Measurements from ENCODE around the gene ZNF608. TPM values are rescaled to one million over a fixed set of nuclear protein-coding genes. Genes with fewer than 3 reads are reported as not detected.

The ZNF608 gene
- total RNA-seq, 1 experiment from 2014 or later = 17.5 TPM

GRCh38 chr5:124733329-124733650, 13.1 kb downstream of the ZNF608 start:
- H3K4me3 Mint-ChIP-seq (ENCODE audit: unreplicated experiment) = no peak overlapping the region
- no peaks in the 10 kb centered on the region for H3K27me3 ChIP-seq (replicated peaks; ENCODE audit: control insufficient read depth, insufficient read depth, low read length)
- H3K9me3 Mint-ChIP-seq (ENCODE audit: unreplicated experiment) = no peaks in the 10 kb centered on the region
- no peaks in the 10 kb centered on the region for H3K36me3 ChIP-seq (ENCODE audit: control insufficient read depth, insufficient read depth, low read length)
- peaks cover 48% of the 10 kb centered on the region for H3K4me1 Mint-ChIP-seq (ENCODE audit: low read depth, unreplicated experiment)
- no peaks in the 10 kb centered on the region for H3K27me3 Mint-ChIP-seq (ENCODE audit: insufficient read depth, unreplicated experiment)
- intact Hi-C loops (cut with micrococcal nuclease; ENCODE audit: unreplicated experiment) = no loop called here
- ChIA-PET POLR2A (interaction anchor here (0.6 kb wide), 2 partner anchors 561 to 692 kb away, joined by 3 to 4 read pairs; no protein-coding TSS in a partner anchor), CTCF (no interaction called here)
- DNase-seq = no peak
- H3K27ac Mint-ChIP-seq (ENCODE audit: unreplicated experiment) = no peak overlapping the region
- BruUV-seq (replicated peaks) = no TSS peak
- peaks cover 51% of the 10 kb centered on the region for H3K4me1 ChIP-seq
- no peak overlapping the region for H3K4me3 ChIP-seq (ENCODE audit: low read depth, low read length)
- H3K9me3 ChIP-seq = no peaks in the 10 kb centered on the region
- TF ChIP-seq CTCF (IDR thresholded peaks at IDR 0.05; ENCODE audit: insufficient read depth in 1 of 2, low read depth in 1 of 2, low read length in 1 of 2, severe bottlenecking in 1 of 2, unreplicated experiment in 1 of 2) = no peak
- no peaks in the 10 kb centered on the region for H3K36me3 Mint-ChIP-seq (ENCODE audit: insufficient read depth, unreplicated experiment)

- peaks cover 45% of the 10 kb centered on the region for H3K4me1 ChIP-seq
- ChIA-PET CTCF (no interaction called here), POLR2A (interaction anchor here (0.6 kb wide), 2 partner anchors 560 to 693 kb away, joined by 3 to 4 read pairs; no protein-coding TSS in a partner anchor)
- intact Hi-C loops (cut with micrococcal nuclease; ENCODE audit: unreplicated experiment) = no loop called here
- Mint-ChIP-seq H3K9me3 (ENCODE audit: unreplicated experiment) (no peaks in the 10 kb centered on the region), H3K4me3 (ENCODE audit: unreplicated experiment) (no peak overlapping the region), H3K36me3 (ENCODE audit: insufficient read depth, unreplicated experiment) (no peaks in the 10 kb centered on the region), H3K4me1 (ENCODE audit: low read depth, unreplicated experiment) (peaks cover 42% of the 10 kb centered on the region), H3K27ac (ENCODE audit: unreplicated experiment) (no peak overlapping the region), H3K27me3 (ENCODE audit: insufficient read depth, unreplicated experiment) (no peaks in the 10 kb centered on the region)
- BruUV-seq (replicated peaks) = no TSS peak
- H3K4me3 ChIP-seq (ENCODE audit: low read depth, low read length) = no peak overlapping the region
- H3K9me3 ChIP-seq = no peaks in the 10 kb centered on the region
- H3K36me3 ChIP-seq (ENCODE audit: control insufficient read depth, insufficient read depth, low read length) = no peaks in the 10 kb centered on the region
- DNase-seq = no peak
- no peaks in the 10 kb centered on the region for H3K27me3 ChIP-seq (replicated peaks; ENCODE audit: control insufficient read depth, insufficient read depth, low read length)
- TF ChIP-seq CTCF (IDR thresholded peaks at IDR 0.05; ENCODE audit: insufficient read depth in 1 of 2, low read depth in 1 of 2, low read length in 1 of 2, severe bottlenecking in 1 of 2, unreplicated experiment in 1 of 2) = no peak
Measured at GRCh38 chr5:124732428-124733328, 13.8 kb downstream of the ZNF608 start.

- H3K4me1 ChIP-seq = peaks cover 23% of the 10 kb centered on the region
- no peak for DNase-seq
- ChIA-PET POLR2A (interaction anchor here (0.6 kb wide), 1 partner anchor 69 kb away, joined by 4 read pairs; no protein-coding TSS in a partner anchor), CTCF (interaction anchor here (0.6 kb wide), 1 partner anchor 168 kb away, joined by 3 read pairs; no protein-coding TSS in a partner anchor)
- H3K27me3 ChIP-seq (replicated peaks; ENCODE audit: control insufficient read depth, insufficient read depth, low read length) = no peaks in the 10 kb centered on the region
- H3K4me3 Mint-ChIP-seq (ENCODE audit: unreplicated experiment) = no peak overlapping the region
- H3K4me1 Mint-ChIP-seq (ENCODE audit: low read depth, unreplicated experiment) = peaks cover 34% of the 10 kb centered on the region
- H3K36me3 ChIP-seq (ENCODE audit: control insufficient read depth, insufficient read depth, low read length) = no peaks in the 10 kb centered on the region; the same call in 1 of the 2 replicates
- H3K9me3 ChIP-seq = no peaks in the 10 kb centered on the region
- H3K27me3 Mint-ChIP-seq (ENCODE audit: insufficient read depth, unreplicated experiment) = no peaks in the 10 kb centered on the region
- H3K9me3 Mint-ChIP-seq (ENCODE audit: unreplicated experiment) = no peaks in the 10 kb centered on the region
- no peak for TF ChIP-seq CTCF (IDR thresholded peaks at IDR 0.05; ENCODE audit: insufficient read depth in 1 of 2, low read depth in 1 of 2, low read length in 1 of 2, severe bottlenecking in 1 of 2, unreplicated experiment in 1 of 2)
- H3K36me3 Mint-ChIP-seq (ENCODE audit: insufficient read depth, unreplicated experiment) = no peaks in the 10 kb centered on the region
- H3K4me3 ChIP-seq (ENCODE audit: low read depth, low read length) = no peak overlapping the region
- BruUV-seq (replicated peaks) = no TSS peak
- H3K27ac Mint-ChIP-seq (ENCODE audit: unreplicated experiment) = no peak overlapping the region
- intact Hi-C loops (cut with micrococcal nuclease; ENCODE audit: unreplicated experiment) = no loop called here
Measured at GRCh38 chr5:124730381-124730780, 16.1 kb downstream of the ZNF608 start.
